A204.1 (cell line): ENCODE measurements around the gene XPOT.
A peak's percentile ranks its signal among the peaks of the same experiment; 100 is the strongest.

Experiments
- FAIRE-seq: peaks from 2 replicates; lab custom pipeline; 2012; peaks lifted over from hg19 to GRCh38; lab: Jason Lieb, UNC

XPOT gene

DNA sequence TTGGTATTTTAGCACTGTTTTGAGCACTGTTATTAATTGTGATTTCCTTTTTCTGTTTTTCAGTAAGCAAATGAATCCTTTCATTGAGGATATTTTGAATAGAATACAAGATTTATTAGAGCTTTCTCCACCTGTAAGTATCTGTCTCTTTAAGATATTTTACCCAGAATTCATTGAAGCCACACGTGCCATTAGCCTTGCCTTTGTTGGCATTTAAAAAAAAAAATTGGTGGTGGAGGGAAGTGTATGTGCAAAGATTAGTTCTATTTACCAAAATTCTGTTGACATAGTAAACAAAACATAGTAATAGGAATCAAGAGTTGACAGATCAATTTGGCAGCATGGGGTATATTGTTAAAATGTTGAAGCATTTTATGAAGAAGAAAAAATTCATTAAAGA lies 23.8 kb downstream of the XPOT start:
- FAIRE-seq = no peak

DNA sequence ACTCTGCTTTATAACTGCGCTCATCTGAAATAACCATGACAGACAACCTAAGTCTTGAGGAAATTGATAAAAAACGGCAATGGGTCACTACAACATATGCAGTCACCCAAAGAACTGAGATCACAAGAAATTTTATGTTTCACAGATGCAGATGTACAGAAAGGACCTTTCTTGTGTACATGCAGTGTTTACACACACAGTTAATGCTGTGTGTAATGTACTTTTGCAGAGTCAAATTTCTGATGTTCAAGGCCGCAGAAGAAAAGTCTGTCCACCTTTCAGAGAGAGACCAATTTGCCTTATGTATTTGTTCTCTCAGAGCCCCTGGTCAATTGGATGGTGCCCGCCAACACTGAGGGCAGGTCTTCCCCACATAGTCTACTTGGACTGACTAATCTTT lies 24.8 kb downstream of the XPOT start:
- no peak for FAIRE-seq

DNA sequence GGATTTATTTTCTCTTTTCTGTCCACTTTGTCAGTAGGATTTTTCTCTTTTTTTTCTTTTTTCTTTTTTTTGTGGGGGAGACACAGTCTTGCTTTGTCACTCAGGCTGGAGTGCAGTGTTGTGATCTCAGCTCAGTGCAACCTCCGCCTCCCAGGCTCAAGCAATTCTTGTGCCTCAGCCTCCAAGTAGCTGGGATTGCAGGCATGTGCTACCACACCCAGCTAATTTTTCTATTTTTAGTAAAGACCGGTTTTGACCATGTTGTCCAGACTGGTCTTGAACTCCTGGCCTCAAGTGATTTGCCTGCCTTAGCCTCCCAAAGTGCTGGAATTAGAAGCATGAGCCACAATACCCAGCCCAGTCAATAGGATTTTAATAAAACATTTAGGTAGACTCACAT lies 26.7 kb downstream of the XPOT start:
- FAIRE-seq = no peak

DNA sequence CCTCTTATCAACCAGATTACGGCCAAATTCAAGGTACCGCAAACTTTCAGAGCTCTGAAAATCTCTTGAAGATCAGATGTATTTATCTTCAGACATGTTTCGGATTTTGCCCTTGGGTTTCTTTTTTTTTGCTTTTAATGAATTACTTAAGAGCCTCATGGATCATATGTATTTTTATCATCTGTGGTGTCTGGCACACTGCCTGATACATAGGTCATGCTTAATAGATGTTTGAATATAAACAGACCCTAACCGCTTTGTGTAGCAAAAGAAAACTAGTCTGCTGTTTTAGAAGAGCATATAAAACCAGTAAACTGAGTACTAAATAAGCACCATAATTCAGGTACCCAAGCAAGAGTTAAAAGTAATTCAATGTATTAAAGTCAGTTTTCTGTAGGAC lies 27.6 kb downstream of the XPOT start:
- FAIRE-seq = no peak

DNA sequence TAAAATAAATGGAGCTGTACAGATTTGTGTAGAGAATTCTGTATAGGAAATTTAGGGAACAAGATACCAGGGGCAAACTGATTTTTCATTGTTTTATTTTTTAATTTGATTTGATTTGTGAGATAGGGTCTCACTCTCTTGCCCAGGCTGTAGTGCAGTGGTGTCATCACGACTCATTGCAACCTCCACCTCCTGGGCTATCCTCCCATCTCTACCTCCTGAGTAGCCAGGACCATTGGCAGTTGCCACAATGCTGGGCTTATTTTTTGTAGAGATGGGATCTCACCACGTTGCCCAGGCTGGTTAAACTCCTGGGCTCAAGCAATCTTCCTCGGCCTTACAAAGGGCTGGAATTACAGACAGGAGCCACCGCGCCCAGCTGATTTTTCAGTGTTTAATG lies 29.7 kb downstream of the XPOT start:
- FAIRE-seq = no peak

DNA sequence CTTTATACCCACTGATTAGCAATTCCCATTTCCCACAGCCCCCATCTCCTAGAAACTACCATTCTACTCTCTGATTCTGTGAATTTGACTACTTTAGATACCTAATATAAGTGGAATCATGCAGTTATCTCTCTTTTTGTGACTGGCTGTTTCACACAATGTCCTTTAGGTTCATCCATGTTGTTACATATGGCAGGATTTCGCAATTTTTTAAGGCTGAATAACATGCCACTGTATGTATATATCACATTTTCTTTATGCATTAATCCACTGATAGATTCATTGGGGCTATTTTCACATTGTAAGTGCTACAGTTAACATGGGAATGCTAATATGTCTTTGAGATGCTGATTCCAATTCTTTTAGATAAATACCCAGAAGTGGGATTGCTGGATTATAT lies 35.9 kb downstream of the XPOT start:
- no peak for FAIRE-seq

DNA sequence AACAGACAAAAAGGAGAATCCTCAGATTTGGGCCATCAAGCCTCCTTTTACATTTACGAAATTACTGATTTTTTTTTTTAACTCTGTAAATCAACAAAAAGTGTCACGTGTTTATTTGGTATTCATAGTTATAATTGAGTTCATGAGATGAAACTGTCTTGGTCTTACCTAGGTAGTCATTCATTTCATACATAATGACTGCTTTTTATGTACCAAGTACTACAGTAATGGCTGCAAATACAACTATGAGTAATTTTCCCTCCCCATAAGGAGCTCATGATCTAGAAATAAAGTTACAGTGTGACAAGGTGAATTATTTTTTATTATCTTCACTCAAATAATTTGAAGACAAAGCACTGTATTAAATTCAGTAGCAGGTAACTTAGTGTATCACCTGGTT lies 41.3 kb downstream of the XPOT start:
- no peak for FAIRE-seq

DNA sequence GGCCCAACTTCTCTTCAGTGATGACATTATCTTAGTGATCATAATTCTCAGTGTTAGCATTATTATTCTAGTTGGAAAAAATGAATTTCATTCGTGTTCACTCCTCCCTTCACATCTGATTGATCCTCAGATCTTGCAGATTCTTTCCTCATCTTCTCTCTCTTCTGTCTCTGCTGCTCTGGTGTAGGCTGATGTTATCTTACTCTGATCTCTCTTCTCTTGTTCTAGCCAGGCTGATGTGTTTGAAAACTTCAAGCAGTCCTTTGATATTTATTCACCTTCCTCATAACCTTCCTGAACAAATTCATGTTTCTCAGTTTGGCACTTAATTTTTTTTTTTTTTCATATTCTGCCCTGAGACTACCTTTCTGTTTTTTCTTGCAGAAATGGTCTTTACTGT lies 42.1 kb downstream of the XPOT start:
- no peak for FAIRE-seq

DNA sequence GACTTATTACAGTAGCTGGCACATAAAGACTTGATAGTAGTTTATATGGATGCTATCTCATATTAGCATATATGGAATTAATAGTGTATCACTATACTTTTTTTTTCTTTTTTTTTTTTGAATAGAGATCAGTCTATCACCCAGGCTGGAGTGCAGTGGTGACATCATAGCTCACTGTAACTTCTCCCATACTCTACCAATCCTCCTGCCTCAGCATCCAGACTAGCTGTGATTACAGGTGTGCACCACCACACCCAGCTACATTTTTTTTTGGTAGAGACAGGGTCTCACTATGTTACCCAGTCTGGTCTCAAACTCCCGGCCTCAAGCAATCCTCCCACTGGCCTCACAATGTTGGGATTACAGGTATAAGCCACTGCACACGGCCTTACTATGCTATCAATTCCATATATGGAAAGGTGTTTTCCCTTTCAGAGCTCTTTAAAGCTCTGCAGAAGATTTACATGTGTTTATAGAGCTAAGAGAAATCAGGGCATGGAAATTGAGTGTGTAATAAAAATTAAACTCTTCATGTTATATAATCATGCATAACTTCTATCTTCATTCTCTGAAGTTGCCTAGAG lies 46.0 kb downstream of the XPOT start:
- no peak for FAIRE-seq

DNA sequence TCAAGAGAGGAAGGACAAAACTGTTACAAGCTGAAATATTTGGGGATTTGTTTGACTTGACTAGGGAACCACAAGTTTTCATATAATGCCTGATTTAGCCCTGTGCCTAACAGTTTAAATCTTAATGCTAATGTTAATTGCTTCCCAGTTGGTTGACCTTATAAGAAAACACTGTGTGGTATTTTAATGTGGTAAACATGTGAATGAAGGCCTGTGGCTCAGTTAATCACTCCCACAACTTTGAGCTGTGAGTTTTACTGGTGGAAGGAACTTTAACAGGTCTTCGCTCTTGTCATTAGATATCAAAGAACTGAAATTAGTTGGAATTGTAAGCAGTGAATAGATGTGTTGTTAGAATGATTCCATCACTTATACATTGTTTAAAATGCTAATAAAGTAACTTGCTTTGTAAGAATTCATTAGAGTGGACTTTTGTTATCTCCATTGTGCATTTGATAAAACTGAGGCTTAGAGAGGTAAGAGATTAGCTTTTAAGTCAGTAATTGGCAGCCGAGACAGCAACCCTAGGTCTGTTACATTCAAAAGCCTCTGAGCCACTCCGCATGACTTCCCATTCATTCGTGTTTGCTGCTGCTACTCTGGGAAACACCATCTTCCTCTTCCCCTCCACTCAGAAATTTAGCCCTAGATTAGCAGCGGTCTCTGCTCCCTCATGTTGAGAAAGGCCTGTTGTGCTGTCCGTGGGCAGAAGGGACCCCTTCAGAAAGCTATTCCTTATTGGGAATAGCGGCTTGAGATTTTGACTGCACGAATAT lies 46.7 kb downstream of the XPOT start:
- no peak for FAIRE-seq

DNA sequence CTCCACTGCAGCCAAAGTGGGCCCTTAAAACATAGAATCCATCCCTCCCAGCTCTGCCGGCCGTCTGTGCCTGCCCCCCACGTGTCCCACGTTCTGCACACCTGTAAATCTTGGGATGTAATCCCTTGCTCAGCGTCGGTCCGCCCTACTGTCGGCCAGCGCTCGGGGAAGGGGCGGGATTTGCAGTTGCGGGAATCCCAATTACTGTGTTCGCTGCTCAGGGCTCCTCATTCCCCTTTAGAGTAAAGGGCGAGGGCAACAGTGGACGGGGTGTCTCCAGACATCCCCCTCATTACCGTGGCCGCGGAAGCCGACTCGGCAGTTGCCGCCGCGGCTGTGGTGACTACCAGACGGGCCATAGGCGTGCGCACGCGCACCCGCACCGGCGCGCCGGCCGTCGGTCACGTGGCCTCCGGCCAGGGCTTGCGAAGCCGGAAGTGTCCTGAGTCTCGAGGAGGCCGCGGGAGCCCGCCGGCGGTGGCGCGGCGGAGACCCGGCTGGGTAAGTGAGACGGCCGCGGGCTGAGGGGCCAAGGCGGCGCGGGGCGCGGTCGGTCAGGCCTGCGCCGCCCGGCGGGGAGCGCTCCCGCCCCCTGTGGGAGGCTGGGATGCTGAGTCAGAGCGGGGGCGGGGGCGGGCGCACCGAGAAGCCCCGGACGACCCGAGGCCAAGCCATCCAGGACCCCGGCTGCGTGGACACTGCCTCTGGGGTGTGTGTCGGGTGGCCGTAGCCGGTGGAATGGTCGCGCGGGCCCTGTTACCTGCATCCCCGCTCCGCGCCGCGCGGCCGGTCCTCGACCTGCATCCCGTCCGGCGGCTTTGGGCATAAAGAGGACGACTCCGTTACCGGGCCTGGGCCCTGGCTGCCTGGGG lies 47.7 kb downstream of the XPOT start, which contains the start of gene TBK1:
TSS of gene TBK1 (plus strand) at position 434 of the 872 bp plus-strand sequence. CDS start 3,751 bp downstream, outside the sequence.
- FAIRE-seq = no peak

DNA sequence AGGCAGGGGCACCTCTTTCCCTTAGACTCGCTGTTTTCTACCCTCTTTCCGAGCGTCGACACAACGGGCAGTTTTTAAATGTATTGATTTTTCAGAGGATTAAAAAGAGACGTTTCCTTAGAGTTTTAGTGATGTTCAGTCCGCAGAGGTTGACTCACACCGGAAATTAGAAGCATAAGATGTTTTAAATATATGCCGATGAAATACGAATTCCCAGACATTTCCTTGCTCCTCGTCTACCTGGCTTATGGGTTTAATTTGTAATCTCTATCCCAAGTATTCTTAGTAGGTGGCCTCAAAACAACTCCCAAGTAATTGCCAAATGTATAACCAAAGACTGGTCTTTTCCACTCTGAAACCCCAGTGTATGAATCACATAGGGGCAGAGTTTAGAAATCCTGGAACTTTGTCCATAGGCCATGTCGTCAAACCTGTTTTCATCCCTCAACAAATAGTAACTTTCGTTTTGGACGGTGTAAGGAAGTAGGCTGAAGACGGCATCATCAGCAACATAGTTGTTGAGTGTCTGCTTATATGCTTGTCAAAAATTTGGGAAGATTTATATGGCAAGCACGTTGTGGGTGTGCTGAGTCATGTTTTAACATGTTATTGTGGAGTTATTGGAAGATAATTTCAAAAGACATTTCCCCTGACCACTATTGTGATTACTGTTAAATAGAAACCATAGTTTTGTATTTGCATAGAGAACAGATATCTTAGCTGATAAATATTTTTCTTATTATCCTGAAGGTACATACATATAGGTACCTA lies 48.6 kb downstream of the XPOT start:
- no peak for FAIRE-seq

DNA sequence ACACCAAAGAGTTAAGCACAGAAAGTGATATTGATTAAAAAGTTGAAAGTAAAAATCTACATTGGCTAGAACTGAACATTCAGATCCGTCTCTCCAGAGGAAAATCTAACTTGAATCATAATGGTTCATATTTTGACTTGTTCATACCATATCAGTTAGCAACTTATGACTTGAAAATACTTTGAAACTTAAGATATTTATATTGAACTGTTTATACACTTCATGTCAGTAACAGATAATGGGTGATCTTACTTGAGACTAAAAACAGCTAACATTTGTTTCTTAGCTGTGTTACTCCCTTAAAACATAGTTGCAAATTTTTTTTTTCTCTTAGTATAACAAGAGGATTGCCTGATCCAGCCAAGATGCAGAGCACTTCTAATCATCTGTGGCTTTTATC lies 51.3 kb downstream of the XPOT start:
- no peak for FAIRE-seq

DNA sequence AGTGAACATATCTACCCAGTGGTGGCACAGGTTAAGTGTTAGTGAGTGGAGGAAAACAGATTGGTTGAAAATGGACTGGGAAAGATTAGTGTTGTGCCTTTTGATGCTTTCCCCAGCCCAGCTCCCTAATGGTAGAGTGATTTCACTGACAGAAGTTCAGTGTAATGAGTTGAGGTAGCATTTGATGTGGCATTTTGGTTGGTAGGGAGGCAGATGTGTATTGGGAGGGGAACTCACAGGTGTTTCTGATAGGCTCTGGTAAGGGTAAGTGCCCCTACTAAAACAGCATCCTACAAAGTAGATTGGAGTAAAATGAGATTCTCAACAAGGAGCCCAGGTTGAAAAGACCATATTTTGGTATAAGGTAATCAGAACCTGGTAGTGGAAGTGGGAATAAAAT lies 51.9 kb downstream of the XPOT start:
- no peak for FAIRE-seq

DNA sequence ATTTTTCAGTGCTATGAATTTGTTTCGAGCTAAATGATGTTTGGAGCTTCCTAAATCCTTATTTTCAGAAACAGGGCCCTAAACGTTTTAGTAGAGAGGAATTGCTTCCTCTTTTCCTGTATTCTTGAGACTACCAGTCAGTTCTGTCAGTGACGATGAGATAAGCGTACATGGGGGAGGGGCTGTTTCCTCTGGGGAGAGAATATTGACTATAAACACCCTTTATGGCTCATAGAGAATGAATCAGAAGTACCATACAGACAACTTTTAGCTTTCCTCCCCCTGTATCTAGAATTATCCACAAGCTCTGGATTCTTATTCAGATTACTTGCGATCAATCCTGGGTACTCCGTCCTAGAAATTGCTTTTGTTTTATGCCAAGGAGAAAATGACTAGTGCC lies 52.8 kb downstream of the XPOT start:
- no peak for FAIRE-seq

DNA sequence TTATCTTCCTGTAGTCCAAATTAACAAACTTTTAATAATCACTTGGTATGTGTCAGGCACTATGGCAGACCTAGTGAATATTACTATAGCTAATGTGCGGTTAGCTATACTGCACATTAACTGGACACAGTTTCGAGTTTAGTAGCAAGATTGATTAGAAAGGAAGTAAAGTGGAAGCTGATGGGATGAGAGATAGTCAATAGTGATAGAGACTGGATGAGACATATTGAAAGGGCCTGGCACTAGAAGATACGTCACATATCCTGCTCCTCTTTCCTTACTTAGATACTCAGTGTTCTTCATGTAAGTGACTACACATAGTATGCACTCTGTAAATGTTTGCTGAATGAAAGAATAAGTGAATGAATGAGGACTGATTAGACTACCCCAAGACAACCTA lies 53.3 kb downstream of the XPOT start:
- FAIRE-seq = no peak

DNA sequence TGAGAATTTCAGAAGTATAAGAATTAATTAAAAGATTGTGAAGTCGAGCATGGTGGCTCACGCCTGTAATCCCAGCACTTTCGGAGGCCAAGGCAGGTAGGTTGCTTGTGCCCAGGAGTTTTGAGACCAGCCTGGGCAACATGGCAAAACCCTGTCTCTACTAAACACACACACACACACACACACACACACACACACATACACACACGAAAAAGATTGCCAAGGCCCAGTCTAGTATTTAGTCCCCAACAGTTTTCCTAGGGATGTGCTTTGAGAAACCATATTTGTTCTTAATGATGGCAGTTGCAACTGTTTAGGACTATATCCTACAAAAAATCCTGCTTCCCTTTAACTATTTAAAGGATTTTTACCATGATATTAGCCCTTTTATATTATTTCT lies 53.7 kb downstream of the XPOT start:
- FAIRE-seq = no peak

DNA sequence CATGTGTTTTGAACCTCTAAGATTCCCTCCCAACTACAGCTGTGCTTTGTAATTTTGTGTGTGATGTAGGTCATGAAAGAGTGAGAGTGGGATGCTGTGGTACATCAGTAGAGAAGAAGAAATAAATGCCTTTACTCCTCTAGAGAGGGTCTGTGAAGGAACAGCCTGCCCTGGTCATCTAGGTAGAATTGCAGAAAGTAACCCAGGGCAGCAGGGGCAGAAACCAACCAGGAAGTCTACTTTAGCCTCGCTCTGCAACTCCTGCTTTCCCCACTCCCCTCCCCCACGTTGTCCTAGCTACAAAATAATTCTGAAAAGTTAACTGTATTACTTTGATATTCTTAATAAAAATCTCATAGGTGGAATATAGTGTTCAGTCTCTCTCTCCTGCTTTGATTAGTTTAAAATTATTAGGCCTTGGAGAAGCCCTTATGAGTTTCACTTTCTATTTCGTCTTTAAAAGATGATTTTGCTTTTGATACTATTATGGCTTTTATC lies 55.3 kb downstream of the XPOT start:
- FAIRE-seq = peak; percentile 52

DNA sequence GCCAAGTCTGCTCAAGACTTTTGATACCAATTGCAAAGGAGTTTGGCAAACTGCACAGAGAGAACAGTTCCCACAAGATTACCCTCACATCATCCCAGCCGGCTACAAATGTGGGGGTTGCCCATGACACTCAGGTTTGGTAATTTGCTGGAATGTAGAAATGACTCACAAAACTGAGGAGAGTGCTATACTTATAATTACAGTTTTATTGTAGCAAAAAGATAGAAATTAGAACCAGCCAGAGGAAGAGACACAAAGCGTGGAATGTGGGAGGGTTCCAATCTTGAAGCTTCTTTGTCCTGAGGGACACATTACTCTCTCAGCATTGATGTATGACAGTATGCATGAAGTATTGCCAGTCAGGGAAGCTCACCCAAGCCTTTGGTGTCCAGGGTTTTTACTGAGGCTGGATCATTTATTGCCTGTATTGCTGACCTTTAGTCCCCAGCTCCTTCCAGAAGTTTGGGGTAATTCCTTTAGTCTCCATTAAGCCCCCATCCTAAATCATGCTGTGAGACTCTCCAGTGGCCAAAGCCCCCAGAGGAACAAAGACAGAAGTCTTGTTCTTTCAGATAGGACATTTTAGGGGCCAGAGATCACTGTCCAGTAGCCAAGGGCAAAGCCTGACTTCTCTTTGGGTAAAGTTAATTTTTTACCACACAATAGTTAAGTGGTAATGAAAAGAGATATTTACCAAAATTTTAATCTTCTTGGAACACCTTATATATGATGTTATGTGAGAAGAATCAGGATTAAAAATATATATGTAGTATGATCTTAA lies 57.6 kb downstream of the XPOT start:
- FAIRE-seq = no peak

DNA sequence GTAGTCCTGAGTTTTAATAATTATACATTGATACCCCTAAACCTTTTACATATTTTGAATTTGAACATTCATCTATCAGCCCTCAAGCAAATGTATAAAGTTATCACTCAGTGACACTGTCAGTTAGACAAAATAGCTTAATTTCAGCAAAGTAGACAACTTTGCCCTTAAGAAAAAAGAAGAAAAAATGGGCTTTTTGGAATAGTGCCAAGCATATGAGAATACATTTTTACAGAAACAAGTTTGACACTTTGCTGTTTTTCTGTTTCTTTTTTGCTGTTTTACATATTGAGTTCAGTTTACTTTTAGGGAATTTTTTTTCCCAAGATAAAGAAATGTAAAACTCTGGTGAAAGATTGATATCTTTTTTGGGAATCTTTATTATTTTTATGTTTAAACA lies 62.0 kb downstream of the XPOT start:
- no peak for FAIRE-seq

DNA sequence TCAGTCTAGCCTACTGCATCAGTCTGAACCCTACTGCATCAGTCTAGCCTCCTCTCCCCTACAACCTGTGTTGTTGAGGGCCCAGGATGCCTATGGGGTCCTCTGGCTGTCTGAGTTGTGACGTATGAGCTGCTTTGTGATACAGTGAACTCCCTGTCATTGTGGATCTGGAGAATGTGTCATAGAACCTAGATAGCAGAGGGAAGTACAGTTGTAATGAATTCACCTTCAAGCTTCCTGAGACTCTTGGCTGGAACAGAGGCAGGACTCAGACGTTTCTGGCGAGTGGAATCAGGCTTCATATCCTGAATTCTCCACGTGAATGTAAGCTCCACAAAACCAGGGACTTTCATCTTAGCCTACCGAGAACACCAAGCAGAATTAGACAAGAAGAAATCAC lies 64.8 kb downstream of the XPOT start:
- FAIRE-seq = no peak
